HG03457 (cell line): ENCODE data around the gene FAM181A.

Experiments used
- ATAC-seq: cut with Tn5 transposase; IDR thresholded peaks from one replicate; pipeline ENCODE4 v1.9.1; 2021; ENCODE audit warnings: moderate number of reproducible peaks; ENCODE audit not compliant: unreplicated experiment

Gene FAM181A

GRCh38 chr14:93976477-93977057 lies 49.4 kb downstream of the FAM181A start, which contains the start of gene ASB2:
ASB2 (minus strand) TSS chr14:93976570; CDS start chr14:93964539, 12,031 bp downstream.
- ATAC-seq = no peak

- ATAC-seq = no peak
These were observed 50.0 kb downstream of the FAM181A start for GRCh38 chr14:93977171-93977570.

- peak; percentile 45 for ATAC-seq
These were observed 50.8 kb downstream of the FAM181A start for GRCh38 chr14:93977790-93978581.

- ATAC-seq = no peak
These were observed 51.6 kb downstream of the FAM181A start for GRCh38 chr14:93978735-93979134.
